Transverse colon (tissue), 4 donors: ENCODE measurements around the gene ZMIZ1. TPM values are rescaled to one million over a fixed set of nuclear protein-coding genes. Genes with fewer than 3 reads are reported as not detected.

Experiments
- DNase-seq: peaks from one replicate; pipeline ENCODE4 v3.0.0-alpha.2; 2019
- H3K27ac ChIP-seq, 4 donors: fragments of 200-600 bp; sonication (generic); 2 replicates each; pipeline ENCODE4 v1.5.1; 2016 to 2018; ENCODE audit warnings: inconsistent platforms in 4 of 4
- H3K27me3 ChIP-seq: fragments of 200-600 bp; sonication (generic); 2 replicates; pipeline ENCODE4 v1.5.1; 2017; ENCODE audit warnings: inconsistent platforms
- H3K36me3 ChIP-seq, 4 donors: fragments of 200-600 bp; sonication (generic); 2 replicates each; pipeline ENCODE4 v1.5.1; 2017 to 2019; ENCODE audit warnings: inconsistent platforms in 4 of 4
- H3K4me1 ChIP-seq, 4 donors: fragments of 200-600 bp; sonication (generic); 2 replicates each; pipeline ENCODE4 v1.5.1; 2017 to 2020; ENCODE audit warnings: inconsistent platforms in 4 of 4
- H3K4me3 ChIP-seq, 4 donors: fragments of 200-600 bp; sonication (generic); 1 replicate in 1 of 4; 2 replicates in 3 of 4; pipeline versions ENCODE4 v1.5.1 to v1.6.1; 2017 to 2019; ENCODE audit warnings: inconsistent platforms in 4 of 4
- H3K9me3 ChIP-seq, 2 donors: fragments of 200-600 bp; sonication (generic); 2 replicates each; pipeline ENCODE4 v1.5.1; 2017 to 2019; ENCODE audit warnings: inconsistent platforms in 2 of 2
- EP300 ChIP-seq: sonication (generic); formaldehyde crosslinking; IDR thresholded peaks from one replicate; pipeline ENCODE4 v1.6.1; 2017; ENCODE audit warnings: antibody characterized with exemption, low read depth
- POLR2A ChIP-seq: fragments of 450-650 bp; IDR thresholded peaks from one replicate; pipeline ENCODE4 v1.6.1; 2016; ENCODE audit warnings: antibody characterized with exemption, mild to moderate bottlenecking, moderate library complexity
- POLR2AphosphoS5 ChIP-seq, 3 donors: sonication (generic); formaldehyde crosslinking; IDR thresholded peaks; one replicate each; pipeline ENCODE4 v1.6.1; 2016; ENCODE audit warnings: antibody characterized with exemption in 3 of 3
- WGBS, 2 donors: methylation state at CpG; one replicate each; pipeline ENCODE4 v1.1.5; 2018; ENCODE audit warnings: low coverage in 1 of 2; 5-methylcytosine and 5-hydroxymethylcytosine counted together
- in situ Hi-C, 4 donors: fragments of 200-750 bp; cut with MboI; loops; one replicate each; pipeline versions ENCODE4 v1.15.0 to v1.15.1; 2017; ENCODE audit warnings: low sequenced_read_pairs in 3 of 4, low pct_ligation_motif_present in 1 of 4, low pct_unique_long_range_greater_than_20kb in 1 of 4
- intact Hi-C: fragments of 100-400 bp; cut with DNase I; formaldehyde crosslinking; loops from one replicate; pipeline ENCODE4 v1.15.1; 2023; ENCODE audit warnings: low total_unique reads
- total RNA-seq, 4 donors: library from RNA; depleted of rRNA; stranded (reverse); fragments of >200 nt; gene quantifications; one replicate each; pipeline ENCODE4 v1.1.0, GENCODE V29; 2016
- TF ChIP-seq, protein P1 (sequence below), 5 experiments: fragments of 200-600 bp in 3 of 5; fragments of 450-650 bp in 2 of 5; sonication (generic) in 3 of 5; IDR thresholded peaks; 1 replicate in 2 of 5; 2 replicates in 3 of 5; pipeline ENCODE4 v1.5.1; 2016 to 2017; ENCODE audit warnings: antibody characterized with exemption in 5 of 5, inconsistent platforms in 3 of 5, mild to moderate bottlenecking in 2 of 5, moderate library complexity in 1 of 5

The ZMIZ1 gene
- total RNA-seq, 4 donors from 2014 or later = 32.0 to 108 (median 63.0) TPM

DNA sequence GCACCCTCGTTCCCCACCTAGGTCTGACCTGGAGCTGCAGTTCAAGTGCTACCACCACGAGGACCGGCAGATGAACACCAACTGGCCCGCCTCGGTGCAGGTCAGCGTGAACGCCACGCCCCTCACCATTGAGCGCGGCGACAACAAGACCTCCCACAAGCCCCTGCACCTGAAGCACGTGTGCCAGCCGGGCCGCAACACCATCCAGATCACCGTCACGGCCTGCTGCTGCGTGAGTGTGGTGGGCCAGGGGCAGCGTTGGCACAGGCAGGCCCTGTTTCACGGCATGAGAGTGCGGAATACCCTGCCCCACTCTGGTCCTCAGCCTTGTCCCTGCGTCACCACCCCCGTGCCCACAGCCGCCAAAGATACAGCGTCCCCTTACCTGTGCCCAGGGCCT, 231.9 kb downstream of the ZMIZ1 start:
- no peak for TF ChIP-seq POLR2A
- TF ChIP-seq POLR2AphosphoS5 (IDR thresholded peaks at IDR 0.05) = no peak
- no peak for TF ChIP-seq EP300
- TF ChIP-seq, protein P1, sequence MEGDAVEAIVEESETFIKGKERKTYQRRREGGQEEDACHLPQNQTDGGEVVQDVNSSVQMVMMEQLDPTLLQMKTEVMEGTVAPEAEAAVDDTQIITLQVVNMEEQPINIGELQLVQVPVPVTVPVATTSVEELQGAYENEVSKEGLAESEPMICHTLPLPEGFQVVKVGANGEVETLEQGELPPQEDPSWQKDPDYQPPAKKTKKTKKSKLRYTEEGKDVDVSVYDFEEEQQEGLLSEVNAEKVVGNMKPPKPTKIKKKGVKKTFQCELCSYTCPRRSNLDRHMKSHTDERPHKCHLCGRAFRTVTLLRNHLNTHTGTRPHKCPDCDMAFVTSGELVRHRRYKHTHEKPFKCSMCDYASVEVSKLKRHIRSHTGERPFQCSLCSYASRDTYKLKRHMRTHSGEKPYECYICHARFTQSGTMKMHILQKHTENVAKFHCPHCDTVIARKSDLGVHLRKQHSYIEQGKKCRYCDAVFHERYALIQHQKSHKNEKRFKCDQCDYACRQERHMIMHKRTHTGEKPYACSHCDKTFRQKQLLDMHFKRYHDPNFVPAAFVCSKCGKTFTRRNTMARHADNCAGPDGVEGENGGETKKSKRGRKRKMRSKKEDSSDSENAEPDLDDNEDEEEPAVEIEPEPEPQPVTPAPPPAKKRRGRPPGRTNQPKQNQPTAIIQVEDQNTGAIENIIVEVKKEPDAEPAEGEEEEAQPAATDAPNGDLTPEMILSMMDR (IDR thresholded peaks at IDR 0.05) = no peak
- 92% methylated on average over 24 of the region's 24 CpGs; no CpG with 5 or more reads in 1 of the 2 donors for WGBS, 2 donors
- in situ Hi-C loops = no loop called here

DNA sequence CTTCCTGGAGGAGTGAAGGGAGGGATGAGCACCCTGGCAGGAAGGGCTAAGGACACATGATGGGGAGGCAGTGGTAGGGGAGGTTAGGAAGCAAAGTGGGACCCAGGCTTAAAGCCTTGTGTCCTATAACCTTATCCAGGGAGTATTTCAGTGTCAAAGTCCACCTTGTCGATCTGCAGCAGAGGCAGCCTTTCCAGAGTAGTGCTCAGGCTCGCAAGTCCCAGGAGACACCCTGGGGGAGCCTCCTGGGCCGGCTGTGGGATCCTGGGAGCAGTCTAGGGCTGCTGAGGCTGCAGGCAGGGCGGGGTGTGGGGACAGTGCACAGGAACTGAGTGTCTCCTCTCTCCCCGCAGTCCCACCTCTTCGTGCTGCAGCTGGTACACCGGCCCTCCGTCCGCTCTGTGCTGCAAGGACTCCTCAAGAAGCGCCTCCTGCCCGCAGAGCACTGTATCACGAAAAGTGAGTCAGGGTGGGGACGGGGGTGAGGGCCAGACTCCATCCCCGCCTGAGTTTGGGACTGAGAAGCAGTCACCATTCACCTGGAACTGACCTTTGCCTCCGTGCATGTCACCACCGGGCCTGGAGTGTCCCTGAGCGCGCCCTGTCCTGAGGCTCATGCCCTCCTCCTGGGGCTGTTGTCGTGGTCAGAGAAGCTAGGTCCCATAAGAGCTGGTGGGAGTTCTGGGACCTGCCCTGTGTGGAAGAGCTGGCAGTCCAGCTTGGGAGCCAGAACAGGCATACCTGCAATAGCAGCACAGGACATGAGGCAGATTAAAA, 233.2 kb downstream of the ZMIZ1 start:
- H3K4me3 ChIP-seq = no peak overlapping the region
- H3K27me3 ChIP-seq = no peaks in the 10 kb centered on the region
- TF ChIP-seq EP300 = no peak
- TF ChIP-seq, protein P1 (IDR thresholded peaks at IDR 0.05) = no peak
- no peak for TF ChIP-seq POLR2A
- TF ChIP-seq POLR2AphosphoS5 (IDR thresholded peaks at IDR 0.05) = no peak
- DNase-seq = no peak
- intact Hi-C loops = no loop called here
- H3K4me1 ChIP-seq = peaks cover 0 to 5% (median 0%) of the 10 kb centered on the region in 4 donors
- in situ Hi-C loops = no loop called here
- H3K27ac ChIP-seq = no peak overlapping the region
- WGBS, 2 donors = 91% methylated on average over 19 of the region's 19 CpGs; no CpG with 5 or more reads in 1 of the 2 donors
- H3K36me3 ChIP-seq = peaks cover 0 to 73% (median 28%) of the 10 kb centered on the region in 4 donors
- no peaks in the 10 kb centered on the region for H3K9me3 ChIP-seq

More for the DNA sequence above, 231.9 kb downstream of the ZMIZ1 start:
- H3K9me3 ChIP-seq = no peaks in the 10 kb centered on the region
- intact Hi-C loops = no loop called here
- H3K4me1 ChIP-seq = peaks cover 0 to 5% (median 0%) of the 10 kb centered on the region in 4 donors
- no peaks in the 10 kb centered on the region for H3K27me3 ChIP-seq
- no peak overlapping the region for H3K27ac ChIP-seq
- H3K4me3 ChIP-seq = no peak overlapping the region
- no peak for DNase-seq
- H3K36me3 ChIP-seq = peaks cover 0 to 69% (median 24%) of the 10 kb centered on the region in 4 donors

DNA sequence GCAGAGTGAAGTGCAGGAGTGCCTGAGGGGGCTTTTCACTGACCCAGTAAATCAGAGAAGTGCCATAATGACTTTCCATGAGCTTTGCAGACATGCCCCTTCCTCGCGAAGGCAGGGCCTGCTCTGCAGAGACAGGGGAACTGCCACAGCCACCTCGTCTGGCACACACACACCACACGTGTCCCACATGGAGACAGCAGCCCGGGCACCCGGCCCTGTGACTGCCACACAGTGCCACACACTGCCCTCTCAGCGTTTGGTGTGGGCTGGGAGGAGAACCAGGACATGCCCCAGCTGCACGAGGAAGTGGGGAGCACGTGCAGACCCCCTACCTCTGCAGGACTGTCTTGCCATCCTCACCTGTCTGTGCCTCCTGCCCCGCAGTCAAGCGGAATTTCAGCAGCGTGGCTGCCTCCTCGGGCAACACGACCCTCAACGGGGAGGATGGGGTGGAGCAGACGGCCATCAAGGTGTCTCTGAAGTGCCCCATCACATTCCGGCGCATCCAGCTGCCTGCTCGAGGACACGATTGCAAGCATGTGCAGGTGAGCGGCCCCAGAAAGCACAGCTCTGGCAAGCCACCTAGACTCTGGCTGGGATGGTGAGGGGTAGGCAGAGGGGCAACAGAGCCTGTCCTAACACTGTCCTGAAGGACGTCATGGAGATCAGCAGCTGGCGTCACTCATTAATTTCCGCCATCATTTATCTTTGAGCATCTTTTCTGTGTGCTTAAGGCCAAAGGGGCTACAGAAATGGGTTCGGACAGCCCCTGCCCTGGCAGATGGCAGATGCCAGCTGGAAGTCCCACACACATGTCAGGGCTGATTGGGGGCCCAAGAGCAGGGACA, 235.1 kb downstream of the ZMIZ1 start:
- no peak for TF ChIP-seq EP300
- TF ChIP-seq, protein P1 (IDR thresholded peaks at IDR 0.05) = no peak
- Histone ChIP-seq H3K27me3 (no peaks in the 10 kb centered on the region), H3K4me3 (no peak overlapping the region), H3K9me3 (no peaks in the 10 kb centered on the region), H3K4me1 (peaks cover 0 to 4% (median 0%) of the 10 kb centered on the region in 4 donors), H3K36me3 (peaks cover 0 to 76% (median 28%) of the 10 kb centered on the region in 4 donors), H3K27ac (no peak overlapping the region)
- no peak for DNase-seq
- WGBS, 2 donors = 89% methylated on average over 24 of the region's 25 CpGs; no CpG with 5 or more reads in 1 of the 2 donors
- intact Hi-C loops = no loop called here
- in situ Hi-C loops = no loop called here

DNA sequence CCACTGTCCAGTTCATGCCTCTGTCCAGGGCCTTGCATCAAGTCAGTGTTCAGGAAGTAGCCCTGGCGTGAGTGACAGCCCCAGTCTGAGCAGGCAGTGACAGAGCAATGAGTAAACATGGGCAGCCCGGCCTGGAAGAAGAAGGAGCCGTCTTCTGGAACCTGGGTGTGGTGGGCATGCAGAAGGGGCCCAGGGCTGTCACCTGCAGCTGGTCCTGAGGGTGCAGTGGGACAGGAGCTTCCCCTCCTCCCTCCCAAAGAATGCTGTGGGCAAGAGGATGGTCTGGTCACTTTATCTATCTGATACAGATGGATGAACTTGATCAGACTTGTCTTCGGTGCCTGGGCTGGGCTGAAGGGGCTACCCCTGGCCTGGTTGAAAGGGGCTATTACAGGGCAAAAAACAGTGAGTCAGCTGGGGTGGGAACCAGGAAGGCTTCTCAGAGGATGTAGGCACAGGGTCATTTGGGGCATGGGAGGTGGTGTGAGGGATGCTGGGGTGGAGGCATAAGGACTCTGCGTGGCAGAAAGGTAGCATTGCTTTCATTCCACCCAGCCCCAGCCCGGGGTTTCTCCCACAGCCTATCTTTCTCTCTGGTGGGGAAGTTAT, 235.8 kb downstream of the ZMIZ1 start:
- Histone ChIP-seq H3K27ac (no peak overlapping the region), H3K36me3 (peaks cover 0 to 74% (median 25%) of the 10 kb centered on the region in 4 donors), H3K4me1 (no peaks in the 10 kb centered on the region), H3K9me3 (no peaks in the 10 kb centered on the region), H3K4me3 (no peak overlapping the region), H3K27me3 (no peaks in the 10 kb centered on the region)
- in situ Hi-C loops (no loop called here), intact Hi-C loops (no loop called here)
- 80 to 88% methylated on average over 1 to 6 of the region's 6 CpGs for WGBS, 2 donors
- no peak for DNase-seq
- TF ChIP-seq POLR2AphosphoS5 (IDR thresholded peaks at IDR 0.05) (no peak), POLR2A (no peak), EP300 (no peak)
- TF ChIP-seq, protein P1 (IDR thresholded peaks at IDR 0.05) = no peak
